Measurements from ENCODE around the gene SEZ6L.

GRCh38 chr22:26295563-26296126, 126.4 kb downstream of the SEZ6L start:
- TF ChIP-seq EZH2 (IDR thresholded peaks at IDR 0.05) (no peak), POLR2AphosphoS5 (IDR thresholded peaks at IDR 0.05; ENCODE audit: borderline replicate concordance, low read depth, low read length) (no peak), FOXP2 (optimal IDR thresholded peaks at IDR 0.05; ENCODE audit: control extremely low read depth, extremely low read length, insufficient read depth) (no peak)
